Kidney (tissue), 14 donors: Measurements from ENCODE around the gene NEK11. TPM values are rescaled to one million over a fixed set of nuclear protein-coding genes. Genes with fewer than 3 reads are reported as not detected.

Experiments
- DNase-seq, 5 donors: peaks; one replicate each; pipeline ENCODE4 v3.0.0-alpha.2; 2013 to 2020
- FAIRE-seq: peaks from 2 replicates; lab custom pipeline; 2012; peaks lifted over from hg19 to GRCh38; lab: Jason Lieb, UNC
- H3K27ac ChIP-seq, 2 donors: one replicate each; pipeline ENCODE4 v1.7.0; 2013; ENCODE audit warnings: low read depth in 2 of 2, low read length in 2 of 2, inconsistent platforms in 1 of 2
- H3K27me3 ChIP-seq: one replicate; pipeline ENCODE4 v1.7.1; 2013; ENCODE audit warnings: low read length, inconsistent platforms; ENCODE audit not compliant: control insufficient read depth, insufficient read depth
- H3K36me3 ChIP-seq, 3 donors: one replicate each; pipeline versions ENCODE4 v1.7.0 to v1.7.1; 2013; ENCODE audit warnings: low read length in 3 of 3, control low read depth in 1 of 3, inconsistent platforms in 1 of 3; ENCODE audit not compliant: insufficient read depth in 3 of 3, control insufficient read depth in 2 of 3
- H3K4me1 ChIP-seq, 3 donors: one replicate each; pipeline versions ENCODE4 v1.7.0 to v1.7.1; 2013; ENCODE audit warnings: low read length in 3 of 3, inconsistent platforms in 1 of 3, low read depth in 1 of 3; ENCODE audit not compliant: control insufficient read depth in 2 of 3, insufficient read depth in 2 of 3
- H3K4me3 ChIP-seq, 3 donors: one replicate each; pipeline versions ENCODE4 v1.7.0 to v1.8.1; 2013; ENCODE audit warnings: low read length in 3 of 3, control low read depth in 1 of 3, inconsistent platforms in 1 of 3
- H3K9ac ChIP-seq, 3 donors: one replicate each; pipeline versions ENCODE4 v1.7.0 to v1.7.1; 2013; ENCODE audit warnings: low read length in 3 of 3, control low read depth in 1 of 3, inconsistent platforms in 1 of 3
- H3K9me3 ChIP-seq, 3 donors: one replicate each; pipeline versions ENCODE4 v1.7.0 to v1.7.1; 2013; ENCODE audit warnings: low read length in 3 of 3, control low read depth in 1 of 3, inconsistent platforms in 1 of 3; ENCODE audit not compliant: control insufficient read depth in 2 of 3, insufficient read depth in 1 of 3
- CTCF ChIP-seq: IDR thresholded peaks from 3 replicates; pipeline ENCODE4 v1.5.1; 2012; ENCODE audit warnings: mild to moderate bottlenecking, moderate library complexity, borderline replicate concordance; ENCODE audit not compliant: insufficient read depth; ENCODE audit errors: extremely low read depth
- intact Hi-C: fragments of 100-400 bp; cut with DNase I; formaldehyde crosslinking; loops from one replicate; pipeline ENCODE4 v1.11.1; 2022
- polyA plus RNA-seq: library from polyadenylated mRNA; stranded (reverse); fragments of 350-450 nt; fragmentation: Illumina TruSeq; extraction: RNeasy Lipid Tissue Mini Kit (QIAGEN cat#74804); gene quantifications from one replicate; pipeline ENCODE4 v1.2.3, GENCODE V29; 2014; ENCODE audit warnings: low read depth, low replicate concordance; ENCODE audit not compliant: insufficient read depth
- total RNA-seq: library from RNA; stranded (reverse); fragmentation: NEBNext Ultra II Directional; extraction: Animal tissue kit (Norgen Biotek cat#: 25700); gene quantifications from one replicate; pipeline ENCODE4 v1.2.1, GENCODE V29; 2021
- donor health status: control.
- donor health status: control.
- donor health status: control.
- donor health status: control.
- donor health status: control.
- donor health status: DM: yes; HTN: yes; CAD: no.
- donor health status: Normal renal cell carcinoma (clear cell type).

Gene NEK11
- total and polyA plus RNA-seq, 2 donors from 2014 or later, result 7.9 to 13.2 TPM

DNA sequence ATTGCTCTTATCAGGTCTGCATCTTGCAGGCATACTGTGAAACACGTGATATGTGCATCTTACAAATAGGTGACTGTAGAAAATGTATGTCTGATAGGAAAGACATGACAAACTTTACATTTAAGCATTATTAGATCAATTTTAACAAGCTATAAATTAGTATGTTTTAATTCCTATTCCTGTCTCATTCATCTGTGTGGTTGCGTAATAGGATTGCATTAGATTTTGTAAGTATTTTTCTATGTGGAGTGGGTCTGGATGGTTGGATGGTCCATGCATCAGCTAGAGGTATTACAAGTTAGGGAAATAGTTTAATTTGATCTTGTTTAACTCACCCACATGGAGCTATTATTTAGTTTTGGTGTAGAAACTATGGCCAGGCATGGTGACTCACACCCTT lies 18.9 kb upstream of the NEK11 start:
- Histone ChIP-seq H3K9ac (no peak overlapping the region), H3K9me3 (no peaks in the 10 kb centered on the region), H3K4me3 (no peak overlapping the region), H3K27me3 (no peaks in the 10 kb centered on the region), H3K4me1 (no peaks in the 10 kb centered on the region), H3K27ac (no peak overlapping the region), H3K36me3 (peaks cover 2 to 6% (median 4%) of the 10 kb centered on the region in 3 donors)
- FAIRE-seq (no peak), DNase-seq (no peak)
- intact Hi-C loops, result no loop called here
- TF ChIP-seq CTCF, result no peak

DNA sequence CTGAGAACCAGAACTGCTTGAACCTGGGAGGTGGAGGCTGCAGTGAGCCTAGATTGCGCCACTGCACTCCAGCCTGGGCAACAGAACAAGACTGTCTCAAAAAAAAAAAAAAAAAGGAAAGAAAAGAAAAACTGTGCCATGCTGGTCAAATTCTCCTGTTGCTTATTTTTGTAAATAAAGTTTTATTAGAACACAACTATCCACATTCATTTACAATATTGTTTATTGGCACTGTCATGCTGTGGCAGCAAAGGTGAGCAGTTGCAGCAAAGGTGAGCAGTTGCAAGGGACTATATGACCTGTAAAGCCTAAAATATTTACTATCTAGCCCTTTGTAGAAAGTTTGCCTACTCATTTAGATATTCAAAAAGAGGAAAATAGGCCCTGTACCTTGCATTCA lies 18.4 kb upstream of the NEK11 start:
- Histone ChIP-seq H3K27ac (no peak overlapping the region), H3K4me1 (no peaks in the 10 kb centered on the region), H3K27me3 (no peaks in the 10 kb centered on the region), H3K9me3 (no peaks in the 10 kb centered on the region), H3K9ac (no peak overlapping the region), H3K4me3 (no peak overlapping the region), H3K36me3 (peaks cover 2 to 6% (median 4%) of the 10 kb centered on the region in 3 donors)
- intact Hi-C loops, result no loop called here
- DNase-seq, result no peak
- no peak for TF ChIP-seq CTCF
- no peak for FAIRE-seq

DNA sequence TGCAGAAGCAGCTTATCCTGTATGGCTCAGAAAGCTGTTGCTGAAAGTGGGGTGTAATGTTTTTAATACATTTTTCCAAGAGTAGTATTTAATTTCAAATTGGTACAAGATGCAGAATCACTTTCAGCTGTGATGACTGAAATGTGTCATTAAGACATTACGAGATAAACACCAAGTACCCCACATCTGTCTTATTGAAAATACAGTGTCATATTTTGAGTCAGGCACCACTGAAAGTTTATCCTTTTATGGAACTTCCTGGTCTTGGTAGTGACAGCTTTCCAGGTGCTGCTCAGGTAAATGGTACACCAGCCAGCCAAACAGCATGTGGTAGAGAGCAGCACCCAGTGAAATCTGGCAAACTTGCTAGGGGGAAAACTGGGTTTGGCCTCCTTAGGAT lies 17.0 kb upstream of the NEK11 start:
- Histone ChIP-seq H3K36me3 (peaks cover 0 to 8% (median 6%) of the 10 kb centered on the region in 3 donors), H3K27me3 (no peaks in the 10 kb centered on the region), H3K9ac (no peak overlapping the region), H3K4me1 (no peaks in the 10 kb centered on the region), H3K27ac (no peak overlapping the region), H3K9me3 (no peaks in the 10 kb centered on the region), H3K4me3 (no peak overlapping the region)
- TF ChIP-seq CTCF, result no peak
- intact Hi-C loops, result no loop called here
- DNase-seq (no peak), FAIRE-seq (no peak)

- Histone ChIP-seq H3K9ac (no peak overlapping the region), H3K4me1 (no peaks in the 10 kb centered on the region), H3K27ac (no peak overlapping the region), H3K36me3 (peaks cover 10 to 32% (median 12%) of the 10 kb centered on the region in 3 donors), H3K9me3 (no peaks in the 10 kb centered on the region), H3K27me3 (no peaks in the 10 kb centered on the region), H3K4me3 (no peak overlapping the region)
- intact Hi-C loops, result no loop called here
- DNase-seq, result no peak
- no peak for FAIRE-seq
- no peak for TF ChIP-seq CTCF
These were observed 7.7 kb upstream of the NEK11 start for GRCh38 chr3:131018970-131019369.
